CD4-positive, alpha-beta T cell (primary cell): Measurements from ENCODE around the gene EOLA1. TPM values are rescaled to one million over a fixed set of nuclear protein-coding genes. Genes with fewer than 3 reads are reported as not detected.

Experiments used
- ATAC-seq: fragments of 200-7000 bp; cut with Tn5 transposase; one replicate; pipeline ENCODE4 v1.10.0; 2022; ENCODE audit warnings: mild to moderate bottlenecking; ENCODE audit not compliant: poor library complexity
- CTCF ChIA-PET: fragments of 350-600 bp; sonication (Branson Sonifier 250); formaldehyde crosslinking; loops from one replicate; lab custom pipeline; 2021; ENCODE audit warnings: antibody characterized with exemption, inconsistent platforms; lab: Charles Lee
- POLR2A ChIA-PET: fragments of 350-600 bp; sonication (Branson Sonifier 250); formaldehyde crosslinking; loops from one replicate; lab custom pipeline; 2021; ENCODE audit warnings: antibody characterized with exemption, inconsistent platforms; lab: Charles Lee
- DNase-seq, 14 experiments: peaks; one replicate each; pipeline ENCODE4 v3.0.0-alpha.2; 2013 to 2020; ENCODE audit warnings: mixed read lengths in 2 of 14
- H3K27ac ChIP-seq, 2 donors: one replicate each; pipeline versions ENCODE4 v1.5.1 to v1.7.0; 2013; ENCODE audit warnings: low read length in 2 of 2, low read depth in 1 of 2, mild to moderate bottlenecking in 1 of 2
- H3K27me3 ChIP-seq, 2 experiments: 1 replicate in 1 of 2; 2 replicates in 1 of 2; pipeline versions ENCODE4 v1.6.1 to v1.7.0; 2013; ENCODE audit warnings: low read length in 2 of 2, control low read depth in 1 of 2, mild to moderate bottlenecking in 1 of 2, moderate library complexity in 1 of 2; ENCODE audit not compliant: insufficient read depth in 2 of 2, control insufficient read depth in 1 of 2
- H3K36me3 ChIP-seq: one replicate; pipeline ENCODE4 v1.6.1; 2013; ENCODE audit warnings: low read length, control low read depth; ENCODE audit not compliant: insufficient read depth
- H3K4me1 ChIP-seq: one replicate; pipeline ENCODE4 v1.6.1; 2013; ENCODE audit warnings: low read length, control low read depth; ENCODE audit not compliant: insufficient read depth
- H3K4me3 ChIP-seq: one replicate; pipeline ENCODE4 v1.5.1; 2013; ENCODE audit warnings: mild to moderate bottlenecking, low read length, moderate library complexity
- H3K9me3 ChIP-seq, 2 experiments: 1 replicate in 1 of 2; 2 replicates in 1 of 2; pipeline versions ENCODE4 v1.6.1 to v1.7.0; 2013; ENCODE audit warnings: low read length in 2 of 2, mild to moderate bottlenecking in 2 of 2, control low read depth in 1 of 2, moderate library complexity in 1 of 2; ENCODE audit not compliant: control insufficient read depth in 1 of 2, insufficient read depth in 1 of 2
- H3K27ac Mint-ChIP-seq: one replicate; pipeline ENCODE4 v1.8.0; 2020; ENCODE audit warnings: mixed read lengths
- H3K27me3 Mint-ChIP-seq: one replicate; pipeline ENCODE4 v1.8.0; 2021; ENCODE audit warnings: mixed read lengths
- H3K36me3 Mint-ChIP-seq: one replicate; pipeline ENCODE4 v1.8.0; 2021; ENCODE audit warnings: low read depth, mixed read lengths
- H3K4me1 Mint-ChIP-seq: one replicate; pipeline ENCODE4 v1.8.0; 2021; ENCODE audit warnings: low read depth, mixed read lengths
- H3K4me3 Mint-ChIP-seq: one replicate; pipeline ENCODE4 v1.8.0; 2020; ENCODE audit warnings: mild to moderate bottlenecking, mixed read lengths
- H3K9me3 Mint-ChIP-seq: one replicate; pipeline ENCODE4 v1.8.0; 2020; ENCODE audit warnings: mixed read lengths
- CTCF ChIP-seq: fragments of 200-600 bp; IDR thresholded peaks from one replicate; pipeline ENCODE4 v1.8.0; 2022; ENCODE audit warnings: antibody characterized with exemption, mild to moderate bottlenecking
- intact Hi-C, 2 experiments: fragments of 100-400 bp; cut with DNase I in 1 of 2; cut with micrococcal nuclease in 1 of 2; formaldehyde crosslinking; loops; one replicate each; pipeline versions ENCODE4 v1.15.1 to v1.9.0; 2023 to 2025; cut with DNase I, micrococcal nuclease
- total RNA-seq, 174 experiments: library from RNA in 2 of 174; stranded (reverse) in 2 of 174; gene quantifications; one replicate each; pipeline ENCODE4 v1.2.3 and lab custom pipeline; 2021 to 2026

EOLA1 gene
- total RNA-seq, 2 experiments from 2014 or later, result 63.1 to 68.5 TPM

DNA sequence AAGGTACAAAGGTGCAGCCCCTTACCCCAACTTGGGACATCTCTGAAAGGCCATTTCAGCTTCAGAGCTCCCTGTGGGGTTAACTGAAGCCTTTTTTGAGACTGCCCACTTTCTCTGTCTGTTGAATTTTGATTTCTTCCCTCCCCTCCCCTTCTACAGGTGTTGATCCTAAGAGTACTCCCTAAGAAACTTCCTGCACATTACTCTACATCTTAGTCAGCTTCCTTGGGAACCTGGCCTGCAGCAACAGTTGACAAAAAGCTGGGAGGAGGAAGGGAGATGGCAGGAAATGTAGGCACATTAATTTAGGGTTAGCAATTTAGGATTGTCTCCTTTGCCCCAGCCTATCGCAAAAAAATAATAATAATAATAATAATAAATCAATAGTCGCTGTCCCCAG is 34.5 kb upstream of the EOLA1 start:
- ATAC-seq (no peak), DNase-seq (peak in 1 of 14 experiments; percentile 1)
- Histone ChIP-seq H3K4me3 (no peak overlapping the region), H3K36me3 (peaks cover 16% of the 10 kb centered on the region), H3K9me3 (no peaks in the 10 kb centered on the region), H3K27ac (peak overlapping the region in 1 of 2 donors; percentile 64), H3K27me3 (no peaks in the 10 kb centered on the region), H3K4me1 (peaks cover 38% of the 10 kb centered on the region)
- peaks cover 24% of the 10 kb centered on the region for H3K4me1 Mint-ChIP-seq
- peak overlapping the region; percentile 95 for H3K27ac Mint-ChIP-seq
- no peaks in the 10 kb centered on the region for H3K9me3 Mint-ChIP-seq
- CTCF ChIA-PET, result no interaction called here
- peak overlapping the region; percentile 7 for H3K4me3 Mint-ChIP-seq
- POLR2A ChIA-PET, result interaction anchor here (1.7 to 5.6 kb wide), 3 partner anchors 21 to 433 kb away, joined by 5 to 58 read pairs (median 18); partner anchors contain the start of genes EOLA1 and EOLA2
- peaks cover 4% of the 10 kb centered on the region for H3K27me3 Mint-ChIP-seq
- intact Hi-C loops, result loop anchor here in 1 of 2 experiments (2.0 to 10.0 kb wide), 3 partner anchors 16 to 1592 kb away; partner anchors contain the start of genes FMR1 and MTMR1
- peaks cover 5% of the 10 kb centered on the region for H3K36me3 Mint-ChIP-seq
- TF ChIP-seq CTCF, result no peak

DNA sequence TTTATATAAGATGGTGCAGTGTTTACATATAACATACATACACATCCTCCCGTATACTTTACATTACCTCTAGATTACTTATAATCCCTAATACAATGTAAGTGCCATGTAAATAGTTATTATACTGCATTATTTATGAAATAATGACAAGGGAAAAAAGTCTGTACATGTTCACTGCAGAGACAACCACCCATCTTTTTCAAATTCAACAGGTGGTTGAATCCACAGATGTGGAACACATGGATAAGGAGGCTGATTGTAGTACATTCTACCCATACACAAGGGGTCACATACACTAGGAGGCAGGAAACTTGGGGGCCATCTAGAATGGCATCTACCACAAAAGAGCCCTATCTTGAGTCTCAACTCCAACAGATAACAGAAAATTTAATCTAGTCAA is 32.3 kb upstream of the EOLA1 start:
- no peak for ATAC-seq
- peaks cover 4% of the 10 kb centered on the region for H3K27me3 Mint-ChIP-seq
- no peak overlapping the region for H3K27ac Mint-ChIP-seq

DNA sequence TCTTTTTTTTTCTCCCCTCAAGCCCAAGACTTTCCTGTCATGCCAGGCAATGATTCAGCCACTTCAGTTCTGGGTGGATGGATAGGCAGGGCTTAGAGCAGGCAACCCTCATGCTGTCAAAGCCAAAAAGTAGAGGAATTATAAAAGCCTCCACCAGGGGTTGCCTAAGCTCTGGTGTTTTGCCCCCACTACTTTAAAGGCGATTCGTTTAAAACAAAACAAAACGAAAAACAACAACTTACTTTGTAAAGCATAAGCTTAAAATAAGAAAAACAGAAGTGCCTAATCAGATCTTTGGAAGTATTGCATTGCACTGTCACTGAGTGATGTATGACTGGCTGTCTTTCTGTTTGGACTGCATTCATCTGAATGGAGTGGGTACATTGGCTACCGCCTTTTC is 30.4 kb upstream of the EOLA1 start:
- Histone ChIP-seq H3K27me3 (no peaks in the 10 kb centered on the region), H3K4me1 (peaks cover 31% of the 10 kb centered on the region), H3K9me3 (no peaks in the 10 kb centered on the region), H3K36me3 (no peaks in the 10 kb centered on the region), H3K27ac (no peak overlapping the region), H3K4me3 (no peak overlapping the region)
- intact Hi-C loops, result no loop called here
- peaks cover 13% of the 10 kb centered on the region for H3K4me1 Mint-ChIP-seq
- CTCF ChIA-PET, result no interaction called here
- H3K4me3 Mint-ChIP-seq, result peak overlapping the region; percentile 69
- peak in 2 of 14 experiments; percentile 31 to 40 for DNase-seq
- peaks cover 4% of the 10 kb centered on the region for H3K27me3 Mint-ChIP-seq
- no peak overlapping the region for H3K27ac Mint-ChIP-seq
- ATAC-seq, result no peak
- no peaks in the 10 kb centered on the region for H3K36me3 Mint-ChIP-seq
- POLR2A ChIA-PET, result interaction anchor here (1.1 kb wide), 1 partner anchor 195 kb away, joined by 3 read pairs; no protein-coding TSS in a partner anchor
- TF ChIP-seq CTCF, result no peak
- H3K9me3 Mint-ChIP-seq, result no peaks in the 10 kb centered on the region

More for the DNA sequence above, 32.3 kb upstream of the EOLA1 start:
- H3K36me3 ChIP-seq, result no peaks in the 10 kb centered on the region
- no peaks in the 10 kb centered on the region for H3K27me3 ChIP-seq
- CTCF ChIA-PET, result interaction anchor here (0.8 kb wide), 1 partner anchor 15 kb away, joined by 3 read pairs; no protein-coding TSS in a partner anchor
- no peak overlapping the region for H3K4me3 Mint-ChIP-seq
- no peak for DNase-seq
- POLR2A ChIA-PET, result no interaction called here
- peaks cover 29% of the 10 kb centered on the region for H3K4me1 ChIP-seq
- no peak overlapping the region for H3K4me3 ChIP-seq
- H3K36me3 Mint-ChIP-seq, result peaks cover 5% of the 10 kb centered on the region
- H3K9me3 ChIP-seq, result no peaks in the 10 kb centered on the region
- H3K4me1 Mint-ChIP-seq, result peaks cover 22% of the 10 kb centered on the region
- H3K27ac ChIP-seq, result no peak overlapping the region
- intact Hi-C loops, result loop anchor here in 1 of 2 experiments (10.0 kb wide), 2 partner anchors 1186 to 1594 kb away; partner anchors contain the start of genes FMR1 and MTMR1
- TF ChIP-seq CTCF, result no peak
- no peaks in the 10 kb centered on the region for H3K9me3 Mint-ChIP-seq
